ENCODE results near the gene AGRP. TPM values are rescaled to one million over a fixed set of nuclear protein-coding genes. Genes with fewer than 3 reads are reported as not detected.

Gene AGRP, protein sequence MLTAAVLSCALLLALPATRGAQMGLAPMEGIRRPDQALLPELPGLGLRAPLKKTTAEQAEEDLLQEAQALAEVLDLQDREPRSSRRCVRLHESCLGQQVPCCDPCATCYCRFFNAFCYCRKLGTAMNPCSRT
- not detected in 2 replicates for total RNA-seq

DNA sequence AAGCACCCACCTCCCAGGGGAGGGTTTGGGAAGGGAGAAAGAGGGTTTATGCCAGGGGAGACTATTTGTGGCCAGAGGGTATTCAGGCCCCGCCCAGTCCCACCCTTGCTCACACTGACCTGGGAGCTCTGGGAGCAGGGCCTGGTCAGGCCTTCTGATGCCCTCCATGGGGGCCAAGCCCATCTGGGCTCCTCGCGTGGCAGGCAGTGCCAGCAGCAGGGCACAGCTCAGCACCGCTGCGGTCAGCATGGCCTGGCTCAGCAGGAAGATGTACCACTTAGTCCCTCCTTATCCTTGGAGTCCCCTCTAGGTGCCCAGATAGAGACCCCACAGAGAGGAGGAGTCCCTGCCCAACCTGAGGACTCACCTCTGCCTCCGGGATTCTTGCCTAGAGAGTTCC is at the start of gene AGRP:
Gene AGRP, minus strand, starts transcription at position 398 of the 400 bp plus-strand sequence. Its CDS starts 149 bp downstream, at position 249.

DNA sequence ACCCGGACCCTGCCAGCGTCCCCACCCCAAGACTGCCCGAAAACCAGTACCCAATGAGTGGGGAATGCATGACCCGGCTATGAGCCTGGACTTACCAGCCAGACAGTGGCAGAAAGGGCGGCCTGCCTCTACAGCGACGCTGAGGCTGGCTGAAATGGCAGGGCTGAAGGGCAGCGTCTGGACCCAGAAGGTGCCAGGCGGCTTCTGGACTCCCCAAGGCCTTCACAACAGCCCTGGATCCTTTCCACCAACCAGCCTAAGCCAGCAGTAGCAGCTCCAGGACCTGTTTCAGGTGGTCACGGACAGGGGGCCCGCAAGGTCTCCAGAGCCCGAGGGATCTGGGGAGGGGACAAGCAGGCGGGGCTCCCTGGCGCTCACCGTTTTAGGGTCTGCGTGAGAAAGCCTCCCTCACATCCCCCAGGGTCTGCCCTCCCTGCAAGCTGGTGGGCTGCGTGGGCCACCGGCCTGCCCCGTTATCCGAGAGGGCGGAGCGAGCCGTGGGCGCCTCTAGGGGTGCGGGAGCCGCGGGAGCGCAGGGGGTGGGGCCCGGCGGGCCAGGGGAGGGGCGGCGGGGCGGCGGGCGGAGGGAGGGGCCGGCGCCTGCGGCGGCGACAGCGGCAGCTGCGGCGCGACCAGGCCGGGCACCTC is 45.0 kb upstream of the AGRP start, which contains the start of gene RIPOR1:
Gene RIPOR1, plus strand, starts transcription at position 608 of the 648 bp plus-strand sequence. CDS start 9,618 bp downstream, outside the sequence.

DNA sequence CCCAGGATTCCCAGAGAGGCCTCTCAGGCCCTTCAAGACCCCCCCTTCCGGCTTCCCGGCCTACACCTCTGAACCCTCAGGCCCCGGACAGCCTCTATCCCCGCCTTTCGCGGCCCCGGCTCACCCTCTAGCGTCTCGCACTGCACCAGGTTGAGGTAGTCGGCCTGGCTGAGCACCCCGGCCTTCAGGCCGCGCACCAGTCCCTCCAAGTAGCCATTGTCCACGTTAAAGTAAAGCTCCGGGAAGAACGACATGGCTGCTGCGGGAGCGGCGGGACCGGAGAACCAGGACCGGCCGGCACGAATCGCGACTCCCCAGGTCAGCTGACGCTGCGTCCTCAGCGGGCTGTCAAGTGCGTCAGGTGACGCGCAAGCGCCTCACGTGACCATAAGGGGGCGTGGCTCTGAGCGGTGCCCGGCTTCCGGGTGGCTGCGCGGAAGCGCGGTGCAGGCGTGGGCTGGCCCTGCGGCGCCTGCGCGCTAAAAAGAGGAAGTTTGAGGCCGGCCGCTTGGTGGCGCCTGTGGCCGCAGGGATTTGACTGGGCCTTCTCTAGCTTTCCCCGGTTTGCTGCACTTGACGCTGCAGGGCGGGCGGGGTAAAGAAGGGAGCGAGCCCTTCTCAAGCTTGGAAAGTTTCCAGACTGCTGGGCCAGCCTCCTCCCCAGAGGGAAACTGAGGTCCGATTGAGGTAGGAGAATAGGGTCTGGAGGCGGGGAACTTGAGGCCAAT is 2.4 kb downstream of the AGRP start, which contains the start of gene ATP6V0D1:
Gene ATP6V0D1, minus strand, starts transcription at position 325 of the 728 bp plus-strand sequence. Its CDS starts 71 bp downstream, at position 254.

Other genes starting within 250 kb of the AGRP start
- 2.7 and 5.8 TPM in 2 replicates for gene FHOD1, start 236.1 kb downstream of the AGRP start, total RNA-seq
- 0.34 and 0.43 TPM in 2 replicates for gene SLC9A5, start 234.6 kb downstream of the AGRP start, total RNA-seq
- 3.1 and 17.8 TPM in 2 replicates for gene PLEKHG4, start 204.0 kb downstream of the AGRP start, total RNA-seq
- gene KCTD19, start 156.8 kb downstream of the AGRP start, total RNA-seq = not detected in 2 replicates
- not detected in 2 replicates for gene LRRC36, start 156.7 kb downstream of the AGRP start, total RNA-seq
- under 0.01 and 0.14 TPM in 2 replicates for gene TPPP3, start 90.0 kb downstream of the AGRP start, total RNA-seq
- 1.4 and 5.3 TPM in 2 replicates for gene ZDHHC1, start 67.1 kb downstream of the AGRP start, total RNA-seq
- 1.4 and 4.6 TPM in 2 replicates for gene HSD11B2, start 52.4 kb downstream of the AGRP start, total RNA-seq
- gene ATP6V0D1, start 2.4 kb downstream of the AGRP start, total RNA-seq = 62.2 and 109 TPM in 2 replicates
- 13.0 and 46.4 TPM in 2 replicates for gene RIPOR1, start 45.3 kb upstream of the AGRP start, total RNA-seq
- gene CTCF, start 79.0 kb upstream of the AGRP start, total RNA-seq = 33.5 and 36.4 TPM in 2 replicates
- under 0.01 and 0.07 TPM in 2 replicates for gene CARMIL2, start 161.6 kb upstream of the AGRP start, total RNA-seq
- gene ACD, start 176.7 kb upstream of the AGRP start, total RNA-seq = 10.3 and 13.8 TPM in 2 replicates
- 0.57 and 5.8 TPM in 2 replicates for gene PARD6A, start 177.4 kb upstream of the AGRP start, total RNA-seq
- 13.2 and 17.4 TPM in 2 replicates for gene ENKD1, start 183.2 kb upstream of the AGRP start, total RNA-seq
- 0.34 and 0.85 TPM in 2 replicates for gene C16orf86, start 183.3 kb upstream of the AGRP start, total RNA-seq
- gene GFOD2, start 235.8 kb upstream of the AGRP start, total RNA-seq = 15.4 and 23.6 TPM in 2 replicates

All from nasal cavity respiratory epithelium epithelial cell of viscerocranial mucosa (primary cell).